Right lobe of liver (tissue), 4 donors: ENCODE data around the gene NMU.

ENCODE experiments used
- CTCF ChIP-seq, 4 donors: fragments of 200-600 bp in 3 of 4; fragments of 450-650 bp in 1 of 4; IDR thresholded peaks; one replicate each; pipeline versions ENCODE4 v1.5.1 to v1.8.0; 2016 to 2022; ENCODE audit warnings: antibody characterized with exemption in 4 of 4, mild to moderate bottlenecking in 2 of 4
- POLR2A ChIP-seq: fragments of 450-650 bp; IDR thresholded peaks from one replicate; pipeline ENCODE4 v1.6.1; 2017; ENCODE audit warnings: antibody characterized with exemption, mild to moderate bottlenecking
- donor health status: DM: no; HTN: no; CAD: no.
- donor health status: DM: no; HTN: no; CAD: no.
- donor health status: DM: no; HTN: yes; CAD: no.

- TF ChIP-seq CTCF (IDR thresholded peaks at IDR 0.05), result no peak
- TF ChIP-seq POLR2A, result no peak
Measured at GRCh38 chr4:55625835-55626234, 10.3 kb downstream of the NMU start.
